SK-N-MC (cell line): Measurements from ENCODE around the gene SRM.
"Not testable (repeated sequence)": the region's sequence is repeated elsewhere in the genome, so short reads cannot be mapped to it uniquely, and the experiment has no call there.

ENCODE experiments used
- EZH2 ChIP-seq: fragments of 200-600 bp; sonication (generic); IDR thresholded peaks from one replicate; pipeline ENCODE4 v1.6.1; 2017; ENCODE audit warnings: antibody characterized with exemption
- POLR2AphosphoS5 ChIP-seq: IDR thresholded peaks from 2 replicates; pipeline ENCODE4 v1.6.1; 2012; ENCODE audit warnings: mild to moderate bottlenecking, low read depth, low read length, borderline replicate concordance

DNA sequence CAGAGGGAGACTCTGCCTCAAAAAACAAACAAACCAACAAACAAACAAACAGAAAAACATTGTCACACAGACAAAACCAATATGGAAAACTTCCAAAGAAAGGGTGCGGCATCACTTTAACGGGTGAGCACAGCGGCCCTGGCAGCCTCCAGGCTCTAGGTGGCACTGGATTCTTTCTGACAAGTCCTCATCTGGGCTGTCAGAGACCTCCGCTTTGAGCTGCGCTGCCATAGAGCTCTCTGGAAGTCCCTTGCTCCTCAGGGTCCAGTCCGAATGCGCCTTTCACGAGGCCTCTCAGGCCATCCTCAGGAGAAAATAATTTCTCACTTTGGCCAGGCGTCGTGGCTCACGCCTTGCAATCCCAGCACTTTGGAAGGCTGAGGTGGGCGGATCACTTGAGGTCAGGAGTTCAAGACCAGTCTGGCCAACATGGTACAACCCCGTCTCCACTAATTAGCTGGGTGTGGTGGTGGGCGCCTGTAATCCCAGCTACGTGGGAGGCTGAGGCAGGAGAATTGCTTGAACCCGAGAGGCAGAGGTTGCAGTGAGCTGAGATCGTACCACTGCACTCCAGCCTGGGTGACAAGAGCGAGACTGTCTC lies 4.2 kb upstream of the SRM start:
- TF ChIP-seq POLR2AphosphoS5, EZH2: not testable (repeated sequence)
